Body of pancreas (tissue), 4 donors: ENCODE results near the gene IER5L.

Experiments used
- POLR2A ChIP-seq, 3 donors: fragments of 450-650 bp; IDR thresholded peaks; one replicate each; pipeline ENCODE4 v1.6.1; 2016; ENCODE audit warnings: antibody characterized with exemption in 3 of 3, mild to moderate bottlenecking in 2 of 3
- TF ChIP-seq, protein P1 (sequence below), 7 experiments: fragments of 450-650 bp in 4 of 7; fragments of 200-600 bp in 3 of 7; sonication (generic) in 3 of 7; IDR thresholded peaks; one replicate each; pipeline ENCODE4 v1.5.1; 2016 to 2019; ENCODE audit warnings: antibody characterized with exemption in 7 of 7

DNA sequence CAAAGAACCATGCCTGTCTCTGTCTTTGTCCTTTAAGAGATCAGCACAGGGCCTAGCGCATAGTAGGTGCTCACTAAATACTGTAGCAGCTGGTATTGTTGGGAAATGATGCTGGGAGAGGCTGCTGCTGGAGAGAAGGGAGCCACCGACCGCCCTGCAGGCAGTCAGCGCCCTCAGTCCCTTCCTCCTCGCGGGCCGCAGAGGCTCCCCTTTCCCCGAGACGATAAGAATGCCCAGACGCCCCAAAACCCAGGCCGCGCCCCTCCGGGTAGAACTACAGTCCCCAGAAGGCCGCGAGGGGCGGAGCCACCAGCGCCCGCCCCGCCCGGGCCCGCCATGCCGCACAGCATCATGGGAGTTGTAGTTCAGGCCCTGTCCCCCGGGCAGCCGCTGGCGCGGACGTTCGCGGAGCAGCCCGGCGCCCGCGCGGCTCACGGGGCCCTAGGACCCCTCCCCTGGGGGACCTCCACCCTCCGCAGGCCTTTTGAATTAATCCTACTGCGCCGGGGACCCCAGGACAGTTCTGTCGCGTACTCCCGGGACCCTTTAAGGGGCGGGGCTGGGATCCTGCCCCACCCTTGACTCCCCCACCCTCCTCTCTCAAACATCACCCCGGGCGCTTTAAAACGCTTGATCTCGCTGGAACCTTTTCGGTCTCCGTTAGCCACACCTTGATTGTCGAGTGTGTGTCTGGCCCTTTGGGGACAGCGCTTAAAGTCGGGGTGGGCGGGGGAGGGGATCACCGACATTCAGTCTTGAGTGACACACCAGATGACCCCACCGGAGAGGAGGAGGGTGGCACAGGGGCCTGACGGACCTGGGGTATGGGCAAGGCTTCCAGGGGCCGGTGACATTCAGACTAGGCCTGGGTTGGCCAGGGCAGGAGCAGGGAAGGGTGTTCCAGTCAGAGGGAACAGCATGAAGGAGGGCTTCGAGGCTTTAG lies 24.8 kb upstream of the IER5L start:
- TF ChIP-seq, protein P1, sequence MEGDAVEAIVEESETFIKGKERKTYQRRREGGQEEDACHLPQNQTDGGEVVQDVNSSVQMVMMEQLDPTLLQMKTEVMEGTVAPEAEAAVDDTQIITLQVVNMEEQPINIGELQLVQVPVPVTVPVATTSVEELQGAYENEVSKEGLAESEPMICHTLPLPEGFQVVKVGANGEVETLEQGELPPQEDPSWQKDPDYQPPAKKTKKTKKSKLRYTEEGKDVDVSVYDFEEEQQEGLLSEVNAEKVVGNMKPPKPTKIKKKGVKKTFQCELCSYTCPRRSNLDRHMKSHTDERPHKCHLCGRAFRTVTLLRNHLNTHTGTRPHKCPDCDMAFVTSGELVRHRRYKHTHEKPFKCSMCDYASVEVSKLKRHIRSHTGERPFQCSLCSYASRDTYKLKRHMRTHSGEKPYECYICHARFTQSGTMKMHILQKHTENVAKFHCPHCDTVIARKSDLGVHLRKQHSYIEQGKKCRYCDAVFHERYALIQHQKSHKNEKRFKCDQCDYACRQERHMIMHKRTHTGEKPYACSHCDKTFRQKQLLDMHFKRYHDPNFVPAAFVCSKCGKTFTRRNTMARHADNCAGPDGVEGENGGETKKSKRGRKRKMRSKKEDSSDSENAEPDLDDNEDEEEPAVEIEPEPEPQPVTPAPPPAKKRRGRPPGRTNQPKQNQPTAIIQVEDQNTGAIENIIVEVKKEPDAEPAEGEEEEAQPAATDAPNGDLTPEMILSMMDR (IDR thresholded peaks at IDR 0.05), result no peak
- TF ChIP-seq POLR2A (IDR thresholded peaks at IDR 0.05), result peak; percentile 17 to 59 (median 56)
